HCT116 (cell line): Measurements from ENCODE around the gene SDK1.

Source experiments
- ATF3 ChIP-seq: IDR thresholded peaks from 2 replicates; pipeline ENCODE4 v1.6.1; 2012
- CTCF ChIP-seq, 3 experiments: fragments of 200-600 bp in 1 of 3; sonication (generic) in 1 of 3; IDR thresholded peaks in 2 of 3; conservative IDR thresholded peaks in 1 of 3; 2 replicates each; pipeline ENCODE4 v1.5.1; 2012 to 2017; ENCODE audit warnings: low read depth in 2 of 3, low read length in 2 of 3, antibody characterized with exemption in 1 of 3, borderline replicate concordance in 1 of 3, control low read depth in 1 of 3, mild to moderate bottlenecking in 1 of 3, mixed read lengths in 1 of 3, mixed run types in 1 of 3, moderate library complexity in 1 of 3; ENCODE audit not compliant: insufficient read depth in 1 of 3
- ELF1 ChIP-seq: IDR thresholded peaks from 2 replicates; pipeline ENCODE4 v1.6.1; 2012; ENCODE audit warnings: low read depth, borderline replicate concordance
- EZH2 ChIP-seq: fragments of 200-600 bp; sonication (generic); IDR thresholded peaks from 2 replicates; pipeline ENCODE4 v1.6.1; 2017; ENCODE audit warnings: antibody characterized with exemption, mixed run types
- POLR2A ChIP-seq: IDR thresholded peaks from 2 replicates; pipeline ENCODE4 v1.7.0; 2011; ENCODE audit warnings: borderline replicate concordance; ENCODE audit not compliant: insufficient read depth, insufficient read length; ENCODE audit errors: extremely low read depth
- POLR2AphosphoS5 ChIP-seq: IDR thresholded peaks from 2 replicates; pipeline ENCODE4 v1.6.1; 2011; ENCODE audit warnings: mild to moderate bottlenecking, low read depth, low read length, moderate library complexity
- REST ChIP-seq: IDR thresholded peaks from 2 replicates; pipeline ENCODE4 v1.6.1; 2012; ENCODE audit warnings: low read depth
- TCF7L2 ChIP-seq: IDR thresholded peaks from 2 replicates; pipeline ENCODE4 v1.7.0; 2011; ENCODE audit warnings: borderline replicate concordance, inconsistent platforms; ENCODE audit not compliant: insufficient read depth, insufficient read length; ENCODE audit errors: extremely low read depth
- ZBTB33 ChIP-seq: IDR thresholded peaks from 2 replicates; pipeline ENCODE4 v1.6.1; 2011; ENCODE audit warnings: mild to moderate bottlenecking, low read length, moderate library complexity; ENCODE audit not compliant: insufficient replicate concordance; ENCODE audit errors: extremely low read depth

GRCh38 chr7:4177001-4177400 is 875.9 kb downstream of the SDK1 start:
- TF ChIP-seq ZBTB33: no peak
- TF ChIP-seq CTCF (IDR thresholded peaks at IDR 0.05 in 2 of 3, conservative IDR thresholded peaks at IDR 0.05 in 1 of 3; ENCODE audit: borderline replicate concordance in 1 of 3, insufficient read depth in 1 of 3, low read depth in 2 of 3, low read length in 2 of 3): no peak
- no peak for TF ChIP-seq POLR2A
- no peak for TF ChIP-seq POLR2AphosphoS5
- no peak for TF ChIP-seq ATF3
- no peak for TF ChIP-seq EZH2
- TF ChIP-seq REST: no peak
- no peak for TF ChIP-seq TCF7L2
- TF ChIP-seq ELF1: no peak
